HepG2 (cell line): Measurements from ENCODE around the gene COX4I2. TPM values are rescaled to one million over a fixed set of nuclear protein-coding genes. Genes with fewer than 3 reads are reported as not detected.
A peak's percentile ranks its signal among the peaks of the same experiment; 100 is the strongest.

Experiments used
- BATF2 ChIP-seq: sonication (generic); formaldehyde crosslinking; IDR thresholded peaks from 2 replicates; pipeline ENCODE4 v1.8.0; 2022; ENCODE audit warnings: mild to moderate bottlenecking, missing genetic modification reagents, moderate library complexity
- CBX5 ChIP-seq: sonication (generic); formaldehyde crosslinking; IDR thresholded peaks from 2 replicates; pipeline ENCODE4 v1.4.0; 2020; ENCODE audit warnings: missing genetic modification reagents, borderline replicate concordance
- EP300 ChIP-seq, 3 experiments: sonication (generic) in 1 of 3; formaldehyde crosslinking in 1 of 3; IDR thresholded peaks; 2 replicates each; pipeline versions ENCODE4 v1.5.1 to v1.6.1; 2011 to 2020; ENCODE audit warnings: low read depth in 2 of 3, low read length in 2 of 3, borderline replicate concordance in 1 of 3, improper control_type of control experiment in 1 of 3, mild to moderate bottlenecking in 1 of 3, missing genetic modification reagents in 1 of 3, moderate library complexity in 1 of 3
- FOXM1 ChIP-seq: sonication (generic); formaldehyde crosslinking; IDR thresholded peaks from 2 replicates; pipeline ENCODE4 v1.5.0; 2020; ENCODE audit warnings: missing genetic modification reagents
- NBN ChIP-seq: fragments of 450-650 bp; conservative IDR thresholded peaks from 2 replicates; pipeline ENCODE4 v1.6.1; 2017
- NFE2L1 ChIP-seq: sonication (generic); formaldehyde crosslinking; IDR thresholded peaks from 2 replicates; pipeline ENCODE4 v1.4.0; 2020; ENCODE audit warnings: missing genetic modification reagents, mild to moderate bottlenecking, borderline replicate concordance
- NFIB ChIP-seq: sonication (generic); formaldehyde crosslinking; IDR thresholded peaks from 2 replicates; pipeline ENCODE4 v1.9.0; 2021; ENCODE audit warnings: missing genetic modification reagents, mild to moderate bottlenecking, borderline replicate concordance
- PRDM4 ChIP-seq: sonication (generic); formaldehyde crosslinking; IDR thresholded peaks from 2 replicates; pipeline ENCODE4 v1.9.0; 2021; ENCODE audit warnings: missing genetic modification reagents, borderline replicate concordance
- SSRP1 ChIP-seq: IDR thresholded peaks from 2 replicates; pipeline ENCODE4 v1.6.1; 2016; ENCODE audit warnings: control low read depth
- STAT6 ChIP-seq: sonication (generic); formaldehyde crosslinking; IDR thresholded peaks from 2 replicates; pipeline ENCODE4 v1.4.0; 2020; ENCODE audit warnings: missing genetic modification reagents, mild to moderate bottlenecking, borderline replicate concordance
- WIZ ChIP-seq: sonication (generic); formaldehyde crosslinking; IDR thresholded peaks from 2 replicates; pipeline ENCODE4 v1.5.1; 2020; ENCODE audit warnings: mild to moderate bottlenecking, missing genetic modification reagents
- ZBTB7A ChIP-seq: sonication (generic); formaldehyde crosslinking; IDR thresholded peaks from 2 replicates; pipeline ENCODE4 v1.8.0; 2022; ENCODE audit warnings: mild to moderate bottlenecking, missing genetic modification reagents
- ZFP36 ChIP-seq: fragments of 150-350 bp; IDR thresholded peaks from 2 replicates; pipeline ENCODE4 v1.6.1; 2018; ENCODE audit warnings: borderline replicate concordance, low read length, low read depth; ENCODE audit not compliant: partially characterized antibody
- ZNF382 ChIP-seq: sonication (generic); formaldehyde crosslinking; IDR thresholded peaks from 2 replicates; pipeline ENCODE4 v1.5.0; 2020; ENCODE audit warnings: missing genetic modification reagents, mild to moderate bottlenecking, borderline replicate concordance
- ZNF563 ChIP-seq: sonication (generic); formaldehyde crosslinking; IDR thresholded peaks from 2 replicates; pipeline ENCODE4 v1.8.0; 2022; ENCODE audit warnings: mild to moderate bottlenecking, moderate library complexity, missing genetic modification reagents
- ZNF83 ChIP-seq: sonication (generic); formaldehyde crosslinking; IDR thresholded peaks from 2 replicates; pipeline ENCODE4 v1.4.0; 2020; ENCODE audit warnings: missing genetic modification reagents, mild to moderate bottlenecking, borderline replicate concordance
- ZSCAN30 ChIP-seq: sonication (generic); formaldehyde crosslinking; IDR thresholded peaks from 2 replicates; pipeline ENCODE4 v1.5.0; 2020; ENCODE audit warnings: mild to moderate bottlenecking, missing genetic modification reagents
- polyA plus RNA-seq, 8 experiments: library from polyadenylated mRNA; depleted of rRNA in 3 of 8; stranded (reverse) in 7 of 8; unstranded in 1 of 8; fragments of >200 nt; fragmentation: Illumina TruSeq in 4 of 8; extraction: Trizol in 4 of 8; gene quantifications; 2 replicates each; pipeline versions ENCODE4 v1.2.1 to v1.2.3, GENCODE V29; 2011 to 2016; ENCODE audit warnings: low read depth in 4 of 8, missing spikeins in 1 of 8, mixed read lengths in 1 of 8; ENCODE audit not compliant: insufficient read depth in 1 of 8
- total RNA-seq, 5 experiments: library from RNA; depleted of rRNA; stranded (reverse); fragments of >200 nt; fragmentation: Illumina TruSeq; extraction: Trizol; gene quantifications; 2 replicates each; pipeline ENCODE4 v1.2.3, GENCODE V29; 2016; ENCODE audit warnings: low read depth in 1 of 5

COX4I2 gene
- total and polyA plus RNA-seq, 2 of the 13 experiments (the other 11 are each of a cell fraction or from before 2014, with no cell fraction given) = 1.1 TPM; not detected in 1

GRCh38 chr20:31605902-31606803 is 31.6 kb upstream of the COX4I2 start (continued):
- TF ChIP-seq PRDM4 = no peak
- no peak for TF ChIP-seq EP300 (IDR thresholded peaks at IDR 0.05; ENCODE audit: low read depth in 2 of 2, low read length in 2 of 2)
- TF ChIP-seq EP300 (CRISPR knock-in tag; IDR thresholded peaks at IDR 0.05; ENCODE audit: borderline replicate concordance) = no peak
- no peak; the same call in 1 of the 2 replicates for TF ChIP-seq ZNF83 (CRISPR knock-in tag)
- TF ChIP-seq FOXM1 (CRISPR knock-in tag) = no peak
- no peak for TF ChIP-seq NFE2L1 (CRISPR knock-in tag)
- TF ChIP-seq ZBTB7A = no peak
- TF ChIP-seq ZFP36 = no peak
- no peak for TF ChIP-seq ZNF382 (CRISPR knock-in tag)
- peak; percentile 55; the same call in 1 of the 2 replicates for TF ChIP-seq CBX5 (CRISPR knock-in tag)
- no peak; the same call in 1 of the 2 replicates for TF ChIP-seq ZNF563 (CRISPR knock-in tag)
- no peak for TF ChIP-seq ZSCAN30 (CRISPR knock-in tag)
- TF ChIP-seq BATF2 = no peak; the same call in none of the 2 replicates
- no peak for TF ChIP-seq NBN
- no peak for TF ChIP-seq SSRP1 (CRISPR knock-in tag)
- no peak for TF ChIP-seq WIZ (CRISPR knock-in tag)
- TF ChIP-seq STAT6 (CRISPR knock-in tag) = no peak
- no peak for TF ChIP-seq NFIB (CRISPR knock-in tag)
